Upper lobe of left lung (tissue), 6 donors: ENCODE data around the gene CCDC183. TPM values are rescaled to one million over a fixed set of nuclear protein-coding genes. Genes with fewer than 3 reads are reported as not detected.
A peak's percentile ranks its signal among the peaks of the same experiment; 100 is the strongest.
"Not testable (repeated sequence)": the region's sequence is repeated elsewhere in the genome, so short reads cannot be mapped to it uniquely, and the experiment has no call there.

Experiments used
- ATAC-seq, 2 donors: fragments of 200-7000 bp; cut with Tn5 transposase; one replicate each; pipeline ENCODE4 v1.9.1; 2022; ENCODE audit warnings: mild to moderate bottlenecking in 2 of 2, moderate library complexity in 2 of 2; ENCODE audit not compliant: low FRiP score in 2 of 2
- DNase-seq, 2 donors: peaks; one replicate each; pipeline ENCODE4 v3.0.0-alpha.2; 2019 to 2020
- H3K27ac ChIP-seq, 4 donors: fragments of 200-600 bp; sonication (generic); one replicate each; pipeline ENCODE4 v1.5.1; 2016 to 2019
- H3K27me3 ChIP-seq, 4 donors: fragments of 200-600 bp; sonication (generic); one replicate each; pipeline ENCODE4 v1.5.1; 2017 to 2019
- H3K36me3 ChIP-seq, 4 donors: fragments of 200-600 bp; sonication (generic); one replicate each; pipeline ENCODE4 v1.5.1; 2016 to 2019
- H3K4me1 ChIP-seq, 4 donors: fragments of 200-600 bp; sonication (generic); one replicate each; pipeline ENCODE4 v1.5.1; 2018 to 2019
- H3K4me3 ChIP-seq, 4 donors: fragments of 200-600 bp; sonication (generic); one replicate each; pipeline ENCODE4 v1.5.1; 2017 to 2019; ENCODE audit warnings: mild to moderate bottlenecking in 2 of 4, moderate library complexity in 1 of 4
- H3K9me3 ChIP-seq, 4 donors: fragments of 200-600 bp; sonication (generic); one replicate each; pipeline ENCODE4 v1.5.1; 2018 to 2019
- EP300 ChIP-seq, 4 donors: sonication (generic); formaldehyde crosslinking; IDR thresholded peaks; one replicate each; pipeline ENCODE4 v1.5.1; 2017; ENCODE audit warnings: antibody characterized with exemption in 4 of 4, control low read depth in 2 of 4
- POLR2A ChIP-seq, 4 donors: fragments of 450-650 bp; IDR thresholded peaks; one replicate each; pipeline ENCODE4 v1.5.1; 2016 to 2017; ENCODE audit warnings: antibody characterized with exemption in 4 of 4, mild to moderate bottlenecking in 2 of 4
- POLR2AphosphoS5 ChIP-seq, 2 donors: sonication (generic); formaldehyde crosslinking; IDR thresholded peaks; one replicate each; pipeline ENCODE4 v1.5.1; 2017; ENCODE audit warnings: antibody characterized with exemption in 2 of 2
- WGBS, 2 donors: methylation state at CpG; one replicate each; pipeline ENCODE4 v1.1.5; 2017 to 2018; 5-methylcytosine and 5-hydroxymethylcytosine counted together
- total RNA-seq, 6 donors: library from RNA; depleted of rRNA in 4 of 6; stranded (reverse); fragments of >200 nt in 4 of 6; gene quantifications; one replicate each; pipeline versions ENCODE4 v1.1.0 to v1.2.1, GENCODE V29; 2016 to 2021
- TF ChIP-seq, protein P1 (sequence below), 6 experiments: fragments of 450-650 bp in 4 of 6; fragments of 200-600 bp in 2 of 6; sonication (generic) in 2 of 6; IDR thresholded peaks; one replicate each; pipeline ENCODE4 v1.5.1; 2016 to 2019; ENCODE audit warnings: antibody characterized with exemption in 6 of 6
- donor health status: DM: no; HTN: no; CAD: no; lungs with moderate emphysema.
- donor health status: DM: no; HTN: yes; CAD: no; lungs with severe emphysema.

Gene CCDC183
- total RNA-seq, 6 donors from 2014 or later: 1.9 to 130 (median 6.6) TPM

DNA sequence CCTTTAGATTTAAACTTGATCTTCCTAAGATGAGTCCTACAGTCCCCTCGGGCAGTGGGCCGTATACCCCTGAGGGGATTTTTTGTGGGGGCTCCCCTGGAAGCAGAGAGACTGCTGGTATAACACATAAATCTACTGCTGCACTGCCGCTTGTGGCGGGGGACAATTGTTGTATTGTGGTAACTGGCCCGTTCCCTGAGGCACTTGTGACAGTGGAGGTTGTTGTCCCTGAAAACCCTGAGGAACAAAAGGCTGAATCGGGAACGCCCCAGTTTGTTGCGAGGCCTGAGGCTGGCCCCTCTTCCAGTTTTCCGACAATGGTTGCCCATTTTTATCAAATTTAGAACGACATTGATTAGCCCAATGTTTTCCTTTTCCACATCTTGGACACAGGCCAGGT, 9.7 kb upstream of the CCDC183 start:
- Histone ChIP-seq H3K27ac (no peak overlapping the region), H3K36me3 (no peaks in the 10 kb centered on the region), H3K9me3 (no peaks in the 10 kb centered on the region), H3K27me3 (no peaks in the 10 kb centered on the region), H3K4me1 (peaks cover 8 to 13% (median 11%) of the 10 kb centered on the region in 4 donors), H3K4me3 (no peak overlapping the region)
- no peak for DNase-seq
- ATAC-seq: no peak
- TF ChIP-seq POLR2AphosphoS5 (IDR thresholded peaks at IDR 0.05) (no peak), EP300 (IDR thresholded peaks at IDR 0.05) (no peak), POLR2A (IDR thresholded peaks at IDR 0.05) (no peak)
- TF ChIP-seq, protein P1, sequence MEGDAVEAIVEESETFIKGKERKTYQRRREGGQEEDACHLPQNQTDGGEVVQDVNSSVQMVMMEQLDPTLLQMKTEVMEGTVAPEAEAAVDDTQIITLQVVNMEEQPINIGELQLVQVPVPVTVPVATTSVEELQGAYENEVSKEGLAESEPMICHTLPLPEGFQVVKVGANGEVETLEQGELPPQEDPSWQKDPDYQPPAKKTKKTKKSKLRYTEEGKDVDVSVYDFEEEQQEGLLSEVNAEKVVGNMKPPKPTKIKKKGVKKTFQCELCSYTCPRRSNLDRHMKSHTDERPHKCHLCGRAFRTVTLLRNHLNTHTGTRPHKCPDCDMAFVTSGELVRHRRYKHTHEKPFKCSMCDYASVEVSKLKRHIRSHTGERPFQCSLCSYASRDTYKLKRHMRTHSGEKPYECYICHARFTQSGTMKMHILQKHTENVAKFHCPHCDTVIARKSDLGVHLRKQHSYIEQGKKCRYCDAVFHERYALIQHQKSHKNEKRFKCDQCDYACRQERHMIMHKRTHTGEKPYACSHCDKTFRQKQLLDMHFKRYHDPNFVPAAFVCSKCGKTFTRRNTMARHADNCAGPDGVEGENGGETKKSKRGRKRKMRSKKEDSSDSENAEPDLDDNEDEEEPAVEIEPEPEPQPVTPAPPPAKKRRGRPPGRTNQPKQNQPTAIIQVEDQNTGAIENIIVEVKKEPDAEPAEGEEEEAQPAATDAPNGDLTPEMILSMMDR (IDR thresholded peaks at IDR 0.05): no peak
- 77 to 81% methylated on average over 10 of the region's 10 CpGs for WGBS, 2 donors

GRCh38 chr9:136786983-136787382, 9.2 kb upstream of the CCDC183 start:
- not testable (repeated sequence) for DNase-seq, H3K27me3 ChIP-seq, H3K4me3 ChIP-seq, ATAC-seq, H3K27ac ChIP-seq, H3K36me3 ChIP-seq, H3K9me3 ChIP-seq
- WGBS, 2 donors: 34 to 48% methylated on average over 4 of the region's 4 CpGs
- H3K4me1 ChIP-seq: peaks cover 12 to 18% (median 15%) of the 10 kb centered on the region in 4 donors

DNA sequence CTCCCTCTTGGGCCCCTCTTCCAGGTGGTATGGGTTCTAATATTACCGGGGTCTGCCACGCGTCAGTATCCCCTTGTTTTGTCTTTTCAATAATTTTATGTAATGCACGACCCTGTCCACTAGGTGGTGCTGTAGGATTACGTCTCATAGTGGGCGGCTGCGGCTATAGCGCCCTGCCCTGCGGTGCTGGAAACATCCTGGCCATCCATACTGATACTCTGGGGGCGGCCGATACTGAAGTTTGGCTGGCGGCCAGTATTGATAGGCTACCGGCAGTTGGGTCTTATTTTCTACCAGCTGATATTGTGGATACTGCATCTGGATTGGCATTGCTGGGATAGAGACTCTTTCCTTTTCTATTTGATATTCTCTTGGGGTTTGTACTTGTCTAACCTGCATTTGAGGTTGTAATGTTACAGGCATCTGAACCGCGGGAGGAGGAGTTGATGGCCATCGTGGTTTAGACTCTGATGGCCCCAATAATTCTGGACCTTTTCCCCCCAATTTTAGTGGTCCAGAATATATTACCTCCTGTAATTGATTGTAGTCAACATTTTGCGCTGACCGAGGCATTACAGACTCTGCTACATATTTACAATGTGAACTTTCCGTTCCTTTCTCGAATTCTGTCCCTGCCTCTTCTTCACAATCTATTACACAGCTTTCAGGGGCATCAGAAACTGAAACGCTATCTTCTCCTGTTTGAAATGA, 8.3 kb upstream of the CCDC183 start:
- H3K4me3 ChIP-seq: no peak overlapping the region
- no peak for ATAC-seq
- H3K4me1 ChIP-seq: peaks cover 18 to 27% (median 23%) of the 10 kb centered on the region in 4 donors
- no peak overlapping the region for H3K27ac ChIP-seq
- peak; percentile 54 to 68 for DNase-seq
- no peaks in the 10 kb centered on the region for H3K9me3 ChIP-seq
- no peaks in the 10 kb centered on the region for H3K27me3 ChIP-seq
- H3K36me3 ChIP-seq: peaks cover 0 to 4% (median 2%) of the 10 kb centered on the region in 4 donors
- TF ChIP-seq, protein P1 (IDR thresholded peaks at IDR 0.05): peak; percentile 79 to 89 (median 83)
- no peak for TF ChIP-seq POLR2A (IDR thresholded peaks at IDR 0.05)
- 16 to 22% methylated on average over 21 of the region's 21 CpGs for WGBS, 2 donors

DNA sequence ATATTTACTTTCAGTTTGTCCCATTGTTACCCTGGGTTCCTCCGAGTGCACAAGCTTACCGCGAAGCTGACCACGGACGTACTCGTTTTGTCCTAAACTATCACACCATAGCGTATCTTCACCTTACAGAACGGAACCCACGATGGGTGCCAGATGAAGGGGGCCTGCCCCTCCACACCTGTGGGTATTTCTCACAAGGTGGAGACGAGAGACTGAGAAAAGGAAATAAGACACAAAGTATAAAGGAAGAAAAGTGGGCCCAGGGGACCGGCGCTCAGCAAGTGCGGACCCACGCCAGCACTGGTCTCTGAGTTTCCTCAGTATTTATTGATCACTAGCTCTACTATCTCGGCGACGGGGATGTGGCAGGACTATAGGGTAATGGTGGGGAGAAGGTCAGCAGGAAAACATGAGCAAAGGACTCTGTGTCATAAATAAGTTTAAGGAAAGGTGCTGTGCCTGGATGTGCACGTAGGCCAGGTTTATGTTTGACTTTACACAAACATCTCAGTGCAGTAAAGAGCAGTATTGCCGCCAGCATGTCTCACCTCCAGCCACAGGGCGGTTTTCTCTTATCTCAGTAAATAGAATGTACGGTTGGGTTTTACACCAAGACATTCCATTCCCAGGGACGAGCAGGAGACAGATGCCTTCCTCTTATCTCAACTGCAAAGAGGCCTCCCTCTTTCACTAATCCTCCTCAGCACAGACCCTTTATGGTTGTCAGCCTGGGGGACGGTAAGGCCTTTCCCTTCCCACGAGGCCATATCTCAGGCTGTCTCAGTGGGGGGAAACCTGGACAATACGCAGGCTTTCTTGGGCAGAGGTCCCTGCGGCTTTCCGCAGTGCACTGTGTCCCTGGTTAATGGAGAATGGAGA, 7.3 kb upstream of the CCDC183 start:
- ATAC-seq, H3K27me3 ChIP-seq, H3K9me3 ChIP-seq, H3K4me3 ChIP-seq, H3K27ac ChIP-seq, DNase-seq: not testable (repeated sequence)
- WGBS, 2 donors: 77 to 78% methylated on average over 27 of the region's 27 CpGs
- H3K36me3 ChIP-seq: peaks cover 0 to 11% (median 5%) of the 10 kb centered on the region in 4 donors
- peaks cover 18 to 29% (median 23%) of the 10 kb centered on the region in 4 donors for H3K4me1 ChIP-seq

DNA sequence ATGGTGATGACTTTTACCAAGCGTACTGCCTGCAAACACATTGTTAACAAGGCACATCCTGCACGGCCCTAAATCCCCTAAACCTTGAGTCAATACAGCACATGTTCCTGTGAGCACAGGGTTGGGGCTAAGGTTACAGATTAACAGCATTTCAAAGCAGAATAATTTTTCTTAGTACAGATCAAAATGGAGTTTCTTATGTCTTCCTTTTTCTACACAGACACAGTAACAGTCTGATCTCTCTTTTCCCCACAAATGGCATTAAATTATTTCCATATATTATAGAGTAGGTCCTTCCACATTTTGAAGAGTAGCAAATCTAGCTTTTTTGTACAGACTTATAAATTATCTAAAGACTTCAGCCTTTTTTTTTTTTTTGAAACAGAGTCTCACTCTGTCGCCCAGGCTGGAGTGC, 6.6 kb upstream of the CCDC183 start:
- no peaks in the 10 kb centered on the region for H3K9me3 ChIP-seq
- peaks cover 18 to 29% (median 23%) of the 10 kb centered on the region in 4 donors for H3K4me1 ChIP-seq
- peaks cover 0 to 14% (median 6%) of the 10 kb centered on the region in 4 donors for H3K36me3 ChIP-seq
- H3K27ac ChIP-seq: peak overlapping the region in 1 of 4 donors; percentile 95
- no peaks in the 10 kb centered on the region for H3K27me3 ChIP-seq
- TF ChIP-seq POLR2A (IDR thresholded peaks at IDR 0.05) (no peak), POLR2AphosphoS5 (IDR thresholded peaks at IDR 0.05) (no peak), EP300 (IDR thresholded peaks at IDR 0.05) (no peak)
- TF ChIP-seq, protein P1 (IDR thresholded peaks at IDR 0.05): no peak
- no peak overlapping the region for H3K4me3 ChIP-seq
- DNase-seq (no peak), ATAC-seq (no peak)
- WGBS, 2 donors: 79 to 83% methylated on average over 3 of the region's 3 CpGs
